Smooth muscle cell (in vitro differentiated cells): ENCODE results near the gene SPDYE18. TPM values are rescaled to one million over a fixed set of nuclear protein-coding genes. Genes with fewer than 3 reads are reported as not detected.
"Not testable (repeated sequence)": the region's sequence is repeated elsewhere in the genome, so short reads cannot be mapped to it uniquely, and the experiment has no call there.

ENCODE experiments used
- DNase-seq: peaks from one replicate; lab custom pipeline; 2025; ENCODE audit not compliant: unreplicated experiment; lab: John Stamatoyannopoulos, UW
- H2AFZ ChIP-seq: fragments of 200-600 bp; sonication (generic); 2 replicates; pipeline ENCODE4 v1.6.0; 2016; ENCODE audit warnings: antibody characterized with exemption, low read depth, mild to moderate bottlenecking
- H3F3A ChIP-seq: fragments of 200-600 bp; sonication (generic); 2 replicates; pipeline ENCODE4 v1.6.0; 2017; ENCODE audit warnings: antibody characterized with exemption, low read depth
- H3K27ac ChIP-seq: fragments of 200-600 bp; sonication (generic); 2 replicates; pipeline ENCODE4 v1.5.1; 2016; ENCODE audit warnings: low read depth, mild to moderate bottlenecking
- H3K27me3 ChIP-seq: fragments of 200-600 bp; sonication (generic); 2 replicates; pipeline ENCODE4 v1.6.1; 2016; ENCODE audit warnings: low read depth, mild to moderate bottlenecking
- H3K36me3 ChIP-seq: fragments of 200-600 bp; sonication (generic); 2 replicates; pipeline ENCODE4 v1.5.1; 2016; ENCODE audit warnings: low read depth
- H3K4me1 ChIP-seq: fragments of 200-600 bp; sonication (generic); 2 replicates; pipeline ENCODE4 v1.5.1; 2016; ENCODE audit warnings: low read depth
- H3K4me2 ChIP-seq: fragments of 200-600 bp; sonication (generic); 2 replicates; pipeline ENCODE4 v1.6.0; 2016; ENCODE audit warnings: mild to moderate bottlenecking
- H3K4me3 ChIP-seq: fragments of 200-600 bp; sonication (generic); 2 replicates; pipeline ENCODE4 v1.5.1; 2016; ENCODE audit warnings: mild to moderate bottlenecking
- H3K79me2 ChIP-seq: fragments of 200-600 bp; sonication (generic); 2 replicates; pipeline ENCODE4 v1.6.0; 2016; ENCODE audit warnings: low read depth, mild to moderate bottlenecking
- H3K9ac ChIP-seq: fragments of 200-600 bp; sonication (generic); 2 replicates; pipeline ENCODE4 v1.6.0; 2016; ENCODE audit warnings: low read depth
- H3K9me3 ChIP-seq: fragments of 200-600 bp; sonication (generic); replicated peaks from 2 replicates; pipeline ENCODE4 v1.5.1; 2016; ENCODE audit warnings: low read depth
- H4K20me1 ChIP-seq: fragments of 200-600 bp; sonication (generic); 2 replicates; pipeline ENCODE4 v1.6.0; 2016; ENCODE audit warnings: low read depth
- WGBS: methylation state at CpG from one replicate; pipeline ENCODE4 v1.1.7; 2016; ENCODE audit warnings: low lambda C conversion rate; 5-methylcytosine and 5-hydroxymethylcytosine counted together
- polyA plus RNA-seq: library from polyadenylated mRNA; unstranded; fragments of >200 nt; fragmentation: Nextera tagmentation; extraction: Ambion mirVana; gene quantifications from 2 replicates; pipeline ENCODE4 v1.2.1, GENCODE V29; 2016
- total RNA-seq: library from RNA; depleted of rRNA; stranded (reverse); fragments of >200 nt; gene quantifications from 2 replicates; pipeline ENCODE4 v1.2.3, GENCODE V29; 2014

Gene SPDYE18
- total and polyA plus RNA-seq, 2 experiments from 2014 or later, result 0.18 TPM; not detected in 1

DNA sequence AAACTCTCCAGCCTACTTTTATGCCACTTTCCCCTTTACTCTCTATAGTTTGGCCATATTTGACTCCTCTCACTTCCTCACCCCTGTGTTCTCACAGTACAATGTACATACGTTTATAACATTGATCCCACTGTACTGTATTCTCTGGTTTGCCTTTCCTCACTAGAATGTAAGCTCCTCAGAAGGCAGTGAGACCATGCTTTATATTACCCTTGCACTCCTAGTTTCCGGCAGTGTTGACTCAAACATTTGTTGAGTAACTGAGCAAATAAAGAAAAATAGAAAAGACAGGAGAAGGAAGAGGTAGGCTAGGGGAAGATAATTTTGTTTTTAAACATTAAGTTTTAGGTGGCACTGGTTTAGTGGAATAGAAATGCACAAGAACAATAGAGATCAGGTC lies 17.9 kb upstream of the SPDYE18 start:
- H2AFZ ChIP-seq, DNase-seq, H4K20me1 ChIP-seq, H3K4me1 ChIP-seq, H3F3A ChIP-seq, H3K27ac ChIP-seq, H3K9me3 ChIP-seq, H3K9ac ChIP-seq, H3K79me2 ChIP-seq, H3K4me2 ChIP-seq, H3K36me3 ChIP-seq, H3K4me3 ChIP-seq, H3K27me3 ChIP-seq: not testable (repeated sequence)
- 79% methylated on average over 2 of the region's 2 CpGs for WGBS

- not testable (repeated sequence) for H3K4me2 ChIP-seq, DNase-seq, H3K9me3 ChIP-seq, H4K20me1 ChIP-seq, H3K36me3 ChIP-seq, H2AFZ ChIP-seq, H3K9ac ChIP-seq, H3K27ac ChIP-seq, H3K4me3 ChIP-seq, H3K4me1 ChIP-seq, H3K79me2 ChIP-seq, H3K27me3 ChIP-seq, H3F3A ChIP-seq
- 88% methylated on average over 5 of the region's 5 CpGs for WGBS
Measured at GRCh38 chr7:77079624-77080023, 17.3 kb upstream of the SPDYE18 start.

DNA sequence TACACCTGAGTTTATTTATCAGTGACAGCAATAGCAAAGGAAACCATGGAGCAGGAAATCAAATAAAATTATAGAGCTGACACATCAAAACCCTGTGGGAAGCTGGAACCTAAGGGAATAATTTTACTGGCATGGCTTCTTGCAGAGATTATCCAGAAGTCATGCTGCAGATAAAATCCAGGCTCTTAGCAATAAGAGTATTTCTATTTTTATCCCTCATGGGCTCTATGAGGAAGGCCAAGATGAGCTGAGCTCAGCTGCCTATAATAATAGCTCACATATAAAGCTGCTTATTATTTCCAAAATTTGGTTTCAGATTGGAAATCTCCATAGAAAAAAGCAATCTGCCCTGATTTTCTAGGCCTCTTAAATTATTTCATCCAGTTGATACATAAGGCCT lies 16.8 kb upstream of the SPDYE18 start:
- H2AFZ ChIP-seq, H3K9me3 ChIP-seq, H3K36me3 ChIP-seq, H3K4me1 ChIP-seq, DNase-seq, H3K27me3 ChIP-seq, H3K27ac ChIP-seq, H4K20me1 ChIP-seq, H3K9ac ChIP-seq, H3K4me2 ChIP-seq, H3K4me3 ChIP-seq, H3K79me2 ChIP-seq, H3F3A ChIP-seq: not testable (repeated sequence)

DNA sequence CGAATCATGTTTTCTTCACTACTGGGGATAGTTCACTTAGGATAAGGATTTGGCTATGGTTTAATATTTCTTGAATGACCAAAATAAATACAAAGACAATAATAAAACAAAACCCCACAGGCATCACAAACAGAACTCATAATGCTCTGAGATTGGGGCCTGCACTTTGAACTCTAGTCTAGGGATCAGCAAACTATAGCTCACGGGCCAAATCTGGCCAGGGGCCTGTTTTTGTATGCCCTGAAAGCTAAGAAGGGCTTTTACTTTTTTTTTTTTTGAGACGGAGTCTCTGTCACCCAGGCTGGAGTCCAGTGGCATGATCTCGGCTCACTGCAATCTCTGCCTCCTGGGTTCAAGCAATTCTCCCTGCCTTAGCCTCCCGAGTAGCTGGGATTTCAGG lies 14.7 kb upstream of the SPDYE18 start:
- H3K27ac ChIP-seq, DNase-seq, H3K36me3 ChIP-seq, H2AFZ ChIP-seq, H3K4me2 ChIP-seq, H3K27me3 ChIP-seq, H3K9me3 ChIP-seq, H3K4me3 ChIP-seq, H3F3A ChIP-seq, H3K9ac ChIP-seq, H3K79me2 ChIP-seq, H4K20me1 ChIP-seq, H3K4me1 ChIP-seq: not testable (repeated sequence)
- 98% methylated on average over 5 of the region's 5 CpGs for WGBS

DNA sequence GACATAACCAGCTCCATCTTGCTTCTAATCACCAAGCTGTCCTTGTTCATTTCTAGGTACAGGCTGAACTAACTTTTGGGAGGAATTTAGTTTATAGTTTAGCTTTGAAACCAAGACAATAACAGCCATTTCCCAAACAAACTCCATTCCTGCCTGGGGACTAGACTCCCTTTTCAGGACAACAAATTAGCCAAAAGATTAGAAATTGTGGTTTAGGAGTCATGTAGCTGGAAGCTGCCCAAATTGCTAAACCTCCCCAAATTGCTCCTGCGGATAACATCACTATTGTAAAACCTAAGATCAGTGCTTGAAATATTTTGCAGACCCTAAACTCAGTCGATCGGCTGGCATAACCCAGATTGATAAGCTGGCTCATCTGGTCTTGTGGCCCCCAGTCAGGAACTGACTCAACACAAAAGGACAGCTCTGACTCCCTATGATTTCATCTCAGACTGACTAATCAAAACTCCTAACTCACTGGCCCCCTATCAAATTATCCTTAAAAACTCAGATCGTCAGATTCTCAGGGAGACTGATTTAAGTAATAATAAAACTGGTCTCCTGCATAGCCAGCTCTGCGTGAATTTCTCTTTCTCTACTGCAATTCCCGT lies 12.5 kb upstream of the SPDYE18 start:
- not testable (repeated sequence) for H3K4me2 ChIP-seq, DNase-seq, H3K4me1 ChIP-seq, H2AFZ ChIP-seq, H4K20me1 ChIP-seq, H3K36me3 ChIP-seq, H3K9me3 ChIP-seq, H3K79me2 ChIP-seq, H3K27me3 ChIP-seq, H3K27ac ChIP-seq, H3K4me3 ChIP-seq, H3F3A ChIP-seq, H3K9ac ChIP-seq
- WGBS, result 89% methylated on average over 4 of the region's 6 CpGs

DNA sequence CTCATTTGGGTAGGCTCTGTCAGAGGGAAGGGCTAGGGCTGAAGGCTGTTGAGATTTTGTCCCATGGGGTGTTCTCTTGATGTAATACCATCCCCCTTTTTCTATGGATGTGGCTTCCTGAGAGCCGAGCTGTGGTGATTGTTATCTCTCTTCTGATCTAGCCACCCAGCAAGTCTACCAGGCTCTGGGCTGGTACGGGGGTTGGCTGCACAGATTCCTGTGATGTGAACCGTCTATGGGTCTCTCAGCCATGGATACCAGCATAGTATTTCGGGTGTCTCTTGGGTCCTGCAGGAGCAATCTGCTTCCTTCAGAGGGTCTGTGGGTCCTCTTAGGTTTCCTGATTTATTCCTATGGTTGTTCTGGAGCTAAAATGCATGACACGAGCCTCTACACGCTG lies 8.8 kb upstream of the SPDYE18 start:
- not testable (repeated sequence) for H3K9me3 ChIP-seq, H3K4me3 ChIP-seq, DNase-seq, H3K4me2 ChIP-seq, H3K4me1 ChIP-seq, H3K27ac ChIP-seq, H2AFZ ChIP-seq, H3K79me2 ChIP-seq, H3K27me3 ChIP-seq, H3K9ac ChIP-seq, H4K20me1 ChIP-seq, H3K36me3 ChIP-seq, H3F3A ChIP-seq
- WGBS, result 85% methylated on average over 6 of the region's 6 CpGs

DNA sequence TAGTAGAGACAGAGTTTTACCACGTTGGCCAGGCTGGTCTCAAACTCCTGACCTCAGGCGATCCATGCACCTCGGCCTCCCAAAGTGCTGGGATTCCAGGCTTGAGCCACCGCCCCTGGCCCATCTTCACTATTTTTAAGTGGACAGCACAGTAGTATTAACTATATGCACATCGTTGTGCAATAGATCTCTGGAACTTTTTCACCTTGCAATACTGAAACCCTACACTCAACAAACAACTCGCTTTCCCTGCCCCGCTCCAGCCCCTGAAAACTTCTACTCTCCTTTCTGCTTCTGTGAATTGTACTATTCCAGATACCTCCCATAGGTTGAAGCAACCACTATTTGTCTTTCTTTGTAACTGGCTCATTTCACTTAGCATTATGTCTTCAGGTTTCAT lies 3.5 kb upstream of the SPDYE18 start:
- not testable (repeated sequence) for H3K36me3 ChIP-seq, H3K27me3 ChIP-seq, H3K4me3 ChIP-seq, H3K79me2 ChIP-seq, H2AFZ ChIP-seq, H3K27ac ChIP-seq, H3K4me1 ChIP-seq, H3K4me2 ChIP-seq, DNase-seq, H3K9ac ChIP-seq, H4K20me1 ChIP-seq, H3K9me3 ChIP-seq, H3F3A ChIP-seq
- WGBS, result 95% methylated on average over 7 of the region's 7 CpGs

- WGBS, result 81% methylated on average over 4 of the region's 4 CpGs
Measured at GRCh38 chr7:77063732-77064131, 1.4 kb upstream of the SPDYE18 start.

GRCh38 chr7:77032261-77032660 lies 30.1 kb downstream of the SPDYE18 start, which contains the start of gene SPDYE17:
Gene SPDYE17 (minus strand): TSS chr7:77032361. CDS start chr7:77030570, 1,791 bp downstream.
- DNase-seq, H3K36me3 ChIP-seq, H3K27me3 ChIP-seq, H3K27ac ChIP-seq, H3K9me3 ChIP-seq, H2AFZ ChIP-seq, H3F3A ChIP-seq, H4K20me1 ChIP-seq, H3K4me2 ChIP-seq, H3K79me2 ChIP-seq, H3K4me3 ChIP-seq, H3K9ac ChIP-seq, H3K4me1 ChIP-seq: not testable (repeated sequence)
- WGBS, result 97% methylated on average over 5 of the region's 8 CpGs

More at GRCh38 chr7:77063732-77064131, 1.4 kb upstream of the SPDYE18 start:
- H3K36me3 ChIP-seq, H3K4me3 ChIP-seq, H3K4me1 ChIP-seq, H4K20me1 ChIP-seq, H3K9me3 ChIP-seq, H3K27ac ChIP-seq, DNase-seq, H3K4me2 ChIP-seq, H3K9ac ChIP-seq, H3F3A ChIP-seq, H3K79me2 ChIP-seq, H3K27me3 ChIP-seq, H2AFZ ChIP-seq: not testable (repeated sequence)
